ENCODE data around the gene SPOCK3.

Gene SPOCK3

GRCh38 chr4:167230744-167231143 lies 3.5 kb downstream of the SPOCK3 start:
- H2AFZ ChIP-seq (ENCODE audit: low read length) = no peak overlapping the region

GRCh38 chr4:167222099-167222498 lies 12.2 kb downstream of the SPOCK3 start:
- Histone ChIP-seq H3F3A (ENCODE audit: insufficient read depth, low read length) (no peaks in the 10 kb centered on the region), H2AFZ (ENCODE audit: low read length) (no peak overlapping the region), H3K79me2 (ENCODE audit: insufficient read depth, low read length) (no peaks in the 10 kb centered on the region), H4K20me1 (ENCODE audit: insufficient read depth, low read length) (no peaks in the 10 kb centered on the region), H3K36me3 (ENCODE audit: insufficient read depth, low read length) (no peaks in the 10 kb centered on the region), H3K9me2 (ENCODE audit: low read depth, low read length) (no peaks in the 10 kb centered on the region), H3K9ac (ENCODE audit: low read length) (no peak overlapping the region), H3K27me3 (ENCODE audit: insufficient read depth, low read length) (no peaks in the 10 kb centered on the region), H3K9me3 (ENCODE audit: low read length) (no peaks in the 10 kb centered on the region), H3K4me2 (ENCODE audit: low read length) (no peak overlapping the region), H3K27ac (ENCODE audit: low read depth, low read length, poor library complexity, severe bottlenecking) (no peak overlapping the region), H3K4me1 (ENCODE audit: insufficient read depth, low read length, severe bottlenecking) (peaks cover 4% of the 10 kb centered on the region), H3K4me3 (ENCODE audit: low read depth, low read length, poor library complexity, severe bottlenecking) (no peak overlapping the region)
- TF ChIP-seq EZH2 (IDR thresholded peaks at IDR 0.05; ENCODE audit: borderline replicate concordance, low read length) = no peak

More at GRCh38 chr4:167230744-167231143, 3.5 kb downstream of the SPOCK3 start:
- H3K27me3 ChIP-seq (ENCODE audit: insufficient read depth, low read length) = no peaks in the 10 kb centered on the region
- no peaks in the 10 kb centered on the region for H3F3A ChIP-seq (ENCODE audit: insufficient read depth, low read length)
- no peaks in the 10 kb centered on the region for H3K79me2 ChIP-seq (ENCODE audit: insufficient read depth, low read length)
- no peak overlapping the region for H3K27ac ChIP-seq (ENCODE audit: low read depth, low read length, poor library complexity, severe bottlenecking)
- no peaks in the 10 kb centered on the region for H3K9me2 ChIP-seq (ENCODE audit: low read depth, low read length)
- H3K4me1 ChIP-seq (ENCODE audit: insufficient read depth, low read length, severe bottlenecking) = no peaks in the 10 kb centered on the region
- TF ChIP-seq EZH2 (IDR thresholded peaks at IDR 0.05; ENCODE audit: borderline replicate concordance, low read length) (no peak), CTCF (IDR thresholded peaks at IDR 0.05; ENCODE audit: low read length) (no peak)
- no peak overlapping the region for H3K4me3 ChIP-seq (ENCODE audit: low read depth, low read length, poor library complexity, severe bottlenecking)
- H3K4me2 ChIP-seq (ENCODE audit: low read length) = no peak overlapping the region
- no peaks in the 10 kb centered on the region for H4K20me1 ChIP-seq (ENCODE audit: insufficient read depth, low read length)
- no peaks in the 10 kb centered on the region for H3K9me3 ChIP-seq (ENCODE audit: low read length)
- no peak overlapping the region for H3K9ac ChIP-seq (ENCODE audit: low read length)
- no peaks in the 10 kb centered on the region for H3K36me3 ChIP-seq (ENCODE audit: insufficient read depth, low read length)

GRCh38 chr4:167221084-167221483 lies 13.2 kb downstream of the SPOCK3 start:
- no peak for TF ChIP-seq CTCF (IDR thresholded peaks at IDR 0.05; ENCODE audit: low read length)
- H3K36me3 ChIP-seq (ENCODE audit: insufficient read depth, low read length) = no peaks in the 10 kb centered on the region
- no peaks in the 10 kb centered on the region for H3F3A ChIP-seq (ENCODE audit: insufficient read depth, low read length)
- H3K4me3 ChIP-seq (ENCODE audit: low read depth, low read length, poor library complexity, severe bottlenecking) = no peak overlapping the region
- H3K9ac ChIP-seq (ENCODE audit: low read length) = no peak overlapping the region
- no peaks in the 10 kb centered on the region for H3K9me3 ChIP-seq (ENCODE audit: low read length)
- no peaks in the 10 kb centered on the region for H3K27me3 ChIP-seq (ENCODE audit: insufficient read depth, low read length)
- H3K4me2 ChIP-seq (ENCODE audit: low read length) = no peak overlapping the region
- no peaks in the 10 kb centered on the region for H3K79me2 ChIP-seq (ENCODE audit: insufficient read depth, low read length)
- H3K9me2 ChIP-seq (ENCODE audit: low read depth, low read length) = no peaks in the 10 kb centered on the region
- H4K20me1 ChIP-seq (ENCODE audit: insufficient read depth, low read length) = no peaks in the 10 kb centered on the region
- H2AFZ ChIP-seq (ENCODE audit: low read length) = no peak overlapping the region
- no peak overlapping the region for H3K27ac ChIP-seq (ENCODE audit: low read depth, low read length, poor library complexity, severe bottlenecking)
- peaks cover 4% of the 10 kb centered on the region for H3K4me1 ChIP-seq (ENCODE audit: insufficient read depth, low read length, severe bottlenecking)

GRCh38 chr4:167218022-167218608 lies 16.2 kb downstream of the SPOCK3 start:
- no peak for TF ChIP-seq EZH2 (IDR thresholded peaks at IDR 0.05; ENCODE audit: borderline replicate concordance, low read length)
- TF ChIP-seq CTCF (IDR thresholded peaks at IDR 0.05; ENCODE audit: low read length) = no peak
- no peak overlapping the region for H3K4me3 ChIP-seq (ENCODE audit: low read depth, low read length, poor library complexity, severe bottlenecking)
- no peaks in the 10 kb centered on the region for H3K9me2 ChIP-seq (ENCODE audit: low read depth, low read length)
- H3K27ac ChIP-seq (ENCODE audit: low read depth, low read length, poor library complexity, severe bottlenecking) = no peak overlapping the region
- H3F3A ChIP-seq (ENCODE audit: insufficient read depth, low read length) = no peaks in the 10 kb centered on the region
- H2AFZ ChIP-seq (ENCODE audit: low read length) = no peak overlapping the region
- H3K9me3 ChIP-seq (ENCODE audit: low read length) = no peaks in the 10 kb centered on the region
- H3K4me2 ChIP-seq (ENCODE audit: low read length) = no peak overlapping the region
- peaks cover 4% of the 10 kb centered on the region for H3K4me1 ChIP-seq (ENCODE audit: insufficient read depth, low read length, severe bottlenecking)
- no peaks in the 10 kb centered on the region for H4K20me1 ChIP-seq (ENCODE audit: insufficient read depth, low read length)
- no peaks in the 10 kb centered on the region for H3K79me2 ChIP-seq (ENCODE audit: insufficient read depth, low read length)
- H3K27me3 ChIP-seq (ENCODE audit: insufficient read depth, low read length) = no peaks in the 10 kb centered on the region
- no peaks in the 10 kb centered on the region for H3K36me3 ChIP-seq (ENCODE audit: insufficient read depth, low read length)
- H3K9ac ChIP-seq (ENCODE audit: low read length) = no peak overlapping the region

Measured in OCI-LY1 (cell line).